ENCODE measurements around the gene LMBRD2. TPM values are rescaled to one million over a fixed set of nuclear protein-coding genes. Genes with fewer than 3 reads are reported as not detected.

LMBRD2 gene
- total and polyA plus RNA-seq, 2 experiments from 2014 or later = 7.0 to 14.5 TPM

- no peak overlapping the region for H3K9ac ChIP-seq
- no peak for TF ChIP-seq EZH2phosphoT487 (IDR thresholded peaks at IDR 0.05; ENCODE audit: insufficient read depth, low read depth)
- no peak for TF ChIP-seq EZH2 (IDR thresholded peaks at IDR 0.05; ENCODE audit: insufficient read depth, poor library complexity, severe bottlenecking)
- WGBS, 2 experiments (ENCODE audit: low coverage in 1 of 2, low lambda C conversion rate in 2 of 2, missing lambda C conversion rate in 2 of 2) = 96 to 97% methylated on average over 2 of the region's 2 CpGs
- no peak overlapping the region for H2AFZ ChIP-seq
- in situ Hi-C loops (cut with MboI) = no loop called here
- no peaks in the 10 kb centered on the region for H3K9me3 ChIP-seq (ENCODE audit: low read depth)
- no peaks in the 10 kb centered on the region for H3K4me1 ChIP-seq (ENCODE audit: insufficient read depth)
- no peak overlapping the region for H3K4me2 ChIP-seq (ENCODE audit: unreplicated experiment)
- H3K27me3 ChIP-seq (replicated peaks; ENCODE audit: insufficient read depth) = no peaks in the 10 kb centered on the region
- no peaks in the 10 kb centered on the region for H4K20me1 ChIP-seq (ENCODE audit: insufficient read depth)
- no peak overlapping the region for H3K27ac ChIP-seq
- H3F3A ChIP-seq (ENCODE audit: insufficient read depth) = no peaks in the 10 kb centered on the region
- H3K4me3 ChIP-seq = no peak overlapping the region
- DNase-seq = no peak
- H3K9me2 ChIP-seq (ENCODE audit: insufficient read depth) = no peaks in the 10 kb centered on the region
- H3K36me3 ChIP-seq (ENCODE audit: low read depth) = peaks cover 24% of the 10 kb centered on the region
- H3K79me2 ChIP-seq (ENCODE audit: insufficient read depth) = no peaks in the 10 kb centered on the region
Measured at GRCh38 chr5:36105819-36106218, 45.9 kb downstream of the LMBRD2 start.

- H4K20me1 ChIP-seq (ENCODE audit: insufficient read depth) = no peaks in the 10 kb centered on the region
- H3K4me1 ChIP-seq (ENCODE audit: insufficient read depth) = no peaks in the 10 kb centered on the region
- H3K36me3 ChIP-seq (ENCODE audit: low read depth) = no peaks in the 10 kb centered on the region
- in situ Hi-C loops (cut with MboI) = no loop called here
- no peak overlapping the region for H3K27ac ChIP-seq
- no peaks in the 10 kb centered on the region for H3F3A ChIP-seq (ENCODE audit: insufficient read depth)
- H3K9me3 ChIP-seq (ENCODE audit: low read depth) = no peaks in the 10 kb centered on the region
- H3K4me3 ChIP-seq = no peak overlapping the region
- DNase-seq = no peak
- no peak for TF ChIP-seq EZH2phosphoT487 (IDR thresholded peaks at IDR 0.05; ENCODE audit: insufficient read depth, low read depth)
- TF ChIP-seq EZH2 (IDR thresholded peaks at IDR 0.05; ENCODE audit: insufficient read depth, poor library complexity, severe bottlenecking) = no peak
- no peaks in the 10 kb centered on the region for H3K79me2 ChIP-seq (ENCODE audit: insufficient read depth)
- H3K27me3 ChIP-seq (replicated peaks; ENCODE audit: insufficient read depth) = no peaks in the 10 kb centered on the region
- no peak overlapping the region for H2AFZ ChIP-seq
- no peaks in the 10 kb centered on the region; the same call in 1 of the 2 replicates for H3K9me2 ChIP-seq (ENCODE audit: insufficient read depth)
- no peak overlapping the region for H3K4me2 ChIP-seq (ENCODE audit: unreplicated experiment)
- WGBS, 2 experiments (ENCODE audit: low coverage in 1 of 2, low lambda C conversion rate in 2 of 2, missing lambda C conversion rate in 2 of 2) = 92 to 95% methylated on average over 3 of the region's 3 CpGs
- H3K9ac ChIP-seq = no peak overlapping the region
Measured at GRCh38 chr5:36099748-36100147, 51.9 kb downstream of the LMBRD2 start.

GRCh38 chr5:36096486-36096885 is 55.2 kb downstream of the LMBRD2 start:
- TF ChIP-seq EZH2phosphoT487 (IDR thresholded peaks at IDR 0.05; ENCODE audit: insufficient read depth, low read depth) (no peak), EZH2 (IDR thresholded peaks at IDR 0.05; ENCODE audit: insufficient read depth, poor library complexity, severe bottlenecking) (no peak)
- DNase-seq = no peak

GRCh38 chr5:36089989-36090388 is 61.7 kb downstream of the LMBRD2 start:
- Histone ChIP-seq H3K4me2 (ENCODE audit: unreplicated experiment) (no peak overlapping the region), H3K9ac (no peak overlapping the region), H3K36me3 (ENCODE audit: low read depth) (no peaks in the 10 kb centered on the region), H3K9me2 (ENCODE audit: insufficient read depth) (no peaks in the 10 kb centered on the region), H2AFZ (no peak overlapping the region), H3K4me1 (ENCODE audit: insufficient read depth) (no peaks in the 10 kb centered on the region), H3K79me2 (ENCODE audit: insufficient read depth) (no peaks in the 10 kb centered on the region), H4K20me1 (ENCODE audit: insufficient read depth) (no peaks in the 10 kb centered on the region), H3K27me3 (replicated peaks; ENCODE audit: insufficient read depth) (peaks cover 10% of the 10 kb centered on the region), H3K9me3 (ENCODE audit: low read depth) (no peaks in the 10 kb centered on the region), H3K4me3 (no peak overlapping the region), H3K27ac (no peak overlapping the region), H3F3A (ENCODE audit: insufficient read depth) (no peaks in the 10 kb centered on the region)
- TF ChIP-seq EZH2phosphoT487 (IDR thresholded peaks at IDR 0.05; ENCODE audit: insufficient read depth, low read depth) = no peak
- peak; percentile 50 for DNase-seq
- in situ Hi-C loops (cut with MboI) = no loop called here
- WGBS, 2 experiments (ENCODE audit: low coverage in 1 of 2, low lambda C conversion rate in 2 of 2, missing lambda C conversion rate in 2 of 2) = 63 to 81% methylated on average over 2 of the region's 2 CpGs

More at GRCh38 chr5:36096486-36096885, 55.2 kb downstream of the LMBRD2 start:
- Histone ChIP-seq H3K79me2 (ENCODE audit: insufficient read depth) (no peaks in the 10 kb centered on the region), H3K36me3 (ENCODE audit: low read depth) (no peaks in the 10 kb centered on the region), H3K9me3 (ENCODE audit: low read depth) (no peaks in the 10 kb centered on the region), H3K4me1 (ENCODE audit: insufficient read depth) (no peaks in the 10 kb centered on the region), H3K4me2 (ENCODE audit: unreplicated experiment) (no peak overlapping the region), H4K20me1 (ENCODE audit: insufficient read depth) (no peaks in the 10 kb centered on the region), H3K4me3 (no peak overlapping the region), H3K9ac (no peak overlapping the region), H3K27ac (no peak overlapping the region), H2AFZ (no peak overlapping the region), H3K9me2 (ENCODE audit: insufficient read depth) (no peaks in the 10 kb centered on the region; the same call in 1 of the 2 replicates), H3F3A (ENCODE audit: insufficient read depth) (no peaks in the 10 kb centered on the region), H3K27me3 (replicated peaks; ENCODE audit: insufficient read depth) (no peaks in the 10 kb centered on the region)
- in situ Hi-C loops (cut with MboI) = no loop called here

GRCh38 chr5:36079200-36079781 is 72.4 kb downstream of the LMBRD2 start:
- DNase-seq = peak; percentile 58
- no peak overlapping the region for H3K9ac ChIP-seq
- H3K79me2 ChIP-seq (ENCODE audit: insufficient read depth) = no peaks in the 10 kb centered on the region
- peak overlapping the region; percentile 39; the same call in 1 of the 2 replicates for H2AFZ ChIP-seq
- in situ Hi-C loops (cut with MboI) = no loop called here
- 17 to 20% methylated on average over 10 of the region's 10 CpGs for WGBS, 2 experiments (ENCODE audit: low coverage in 1 of 2, low lambda C conversion rate in 2 of 2, missing lambda C conversion rate in 2 of 2)
- no peak overlapping the region for H3K4me3 ChIP-seq
- H3K27ac ChIP-seq = no peak overlapping the region
- H3K36me3 ChIP-seq (ENCODE audit: low read depth) = no peaks in the 10 kb centered on the region
- peaks cover 27% of the 10 kb centered on the region for H3K27me3 ChIP-seq (replicated peaks; ENCODE audit: insufficient read depth)
- no peaks in the 10 kb centered on the region for H3K9me3 ChIP-seq (ENCODE audit: low read depth)
- no peaks in the 10 kb centered on the region for H3F3A ChIP-seq (ENCODE audit: insufficient read depth)
- no peak overlapping the region for H3K4me2 ChIP-seq (ENCODE audit: unreplicated experiment)
- H4K20me1 ChIP-seq (ENCODE audit: insufficient read depth) = no peaks in the 10 kb centered on the region
- TF ChIP-seq EZH2phosphoT487 (IDR thresholded peaks at IDR 0.05; ENCODE audit: insufficient read depth, low read depth) (no peak), EZH2 (IDR thresholded peaks at IDR 0.05; ENCODE audit: insufficient read depth, poor library complexity, severe bottlenecking) (no peak)
- H3K4me1 ChIP-seq (ENCODE audit: insufficient read depth) = no peaks in the 10 kb centered on the region
- no peaks in the 10 kb centered on the region for H3K9me2 ChIP-seq (ENCODE audit: insufficient read depth)

All from GM23248 (cell line).